Measurements from ENCODE around the gene MAF. TPM values are rescaled to one million over a fixed set of nuclear protein-coding genes. Genes with fewer than 3 reads are reported as not detected.

The MAF gene
- total RNA-seq, 4 donors from 2014 or later, result 10.9 to 46.7 (median 32.5) TPM

- intact Hi-C loops (cut with DNase I; ENCODE audit: low total_unique reads), result no loop called here
- peaks cover 0 to 4% (median 0%) of the 10 kb centered on the region in 3 donors for H3K27me3 ChIP-seq
- in situ Hi-C loops (cut with MboI; ENCODE audit: low sequenced_read_pairs in 4 of 4), result no loop called here
Measured at GRCh38 chr16:79644971-79645667, 44.6 kb upstream of the MAF start.

GRCh38 chr16:79642652-79643051 is 42.1 kb upstream of the MAF start:
- ATAC-seq (no peak), DNase-seq (no peak)
- no peaks in the 10 kb centered on the region for H3K9me3 ChIP-seq
- H3K27me3 ChIP-seq, result peaks cover 0 to 4% (median 0%) of the 10 kb centered on the region in 3 donors
- peaks cover 0 to 5% of the 10 kb centered on the region in 2 donors for H3K4me1 ChIP-seq
- no peaks in the 10 kb centered on the region for H3K36me3 ChIP-seq
- H3K27ac ChIP-seq, result no peak overlapping the region
- TF ChIP-seq POLR2A (IDR thresholded peaks at IDR 0.05), result no peak
- intact Hi-C loops (cut with DNase I; ENCODE audit: low total_unique reads), result no loop called here
- in situ Hi-C loops (cut with MboI; ENCODE audit: low sequenced_read_pairs in 4 of 4), result no loop called here
- H3K4me3 ChIP-seq, result no peak overlapping the region

More at GRCh38 chr16:79644971-79645667, 44.6 kb upstream of the MAF start:
- peaks cover 0 to 5% of the 10 kb centered on the region in 2 donors for H3K4me1 ChIP-seq
- TF ChIP-seq POLR2A (IDR thresholded peaks at IDR 0.05), result no peak
- TF ChIP-seq CTCF (IDR thresholded peaks at IDR 0.05 in 4 of 5, conservative IDR thresholded peaks at IDR 0.05 in 1 of 5), result no peak
- H3K27ac ChIP-seq, result no peak overlapping the region
- DNase-seq (no peak), ATAC-seq (no peak)
- no peak overlapping the region for H3K4me3 ChIP-seq
- no peaks in the 10 kb centered on the region for H3K9me3 ChIP-seq
- no peaks in the 10 kb centered on the region for H3K36me3 ChIP-seq

- H3K4me3 ChIP-seq, result no peak overlapping the region
- intact Hi-C loops (cut with DNase I; ENCODE audit: low total_unique reads), result no loop called here
- DNase-seq (no peak), ATAC-seq (no peak)
- H3K27me3 ChIP-seq, result peaks cover 0 to 4% (median 0%) of the 10 kb centered on the region in 3 donors
- no peaks in the 10 kb centered on the region for H3K36me3 ChIP-seq
- no peak overlapping the region for H3K27ac ChIP-seq
- peaks cover 0 to 5% of the 10 kb centered on the region in 2 donors for H3K4me1 ChIP-seq
- in situ Hi-C loops (cut with MboI; ENCODE audit: low sequenced_read_pairs in 4 of 4), result no loop called here
- no peak for TF ChIP-seq POLR2A (IDR thresholded peaks at IDR 0.05)
- no peak for TF ChIP-seq CTCF (IDR thresholded peaks at IDR 0.05 in 4 of 5, conservative IDR thresholded peaks at IDR 0.05 in 1 of 5)
- no peaks in the 10 kb centered on the region for H3K9me3 ChIP-seq
Measured at GRCh38 chr16:79640513-79641360, 40.2 kb upstream of the MAF start.

- DNase-seq (no peak), ATAC-seq (no peak)
- Histone ChIP-seq H3K4me1 (peaks cover 0 to 5% of the 10 kb centered on the region in 2 donors), H3K27me3 (peaks cover 0 to 4% (median 0%) of the 10 kb centered on the region in 3 donors), H3K27ac (no peak overlapping the region), H3K4me3 (no peak overlapping the region), H3K9me3 (no peaks in the 10 kb centered on the region), H3K36me3 (no peaks in the 10 kb centered on the region)
- TF ChIP-seq CTCF (IDR thresholded peaks at IDR 0.05 in 4 of 5, conservative IDR thresholded peaks at IDR 0.05 in 1 of 5) (no peak), POLR2A (IDR thresholded peaks at IDR 0.05) (no peak)
- intact Hi-C loops (cut with DNase I; ENCODE audit: low total_unique reads), result no loop called here
- in situ Hi-C loops (cut with MboI; ENCODE audit: low sequenced_read_pairs in 4 of 4), result no loop called here
Measured at GRCh38 chr16:79639576-79640311, 39.2 kb upstream of the MAF start.
